ENCODE measurements around the gene BRD1.

GRCh38 chr22:49763138-49763537, 64.5 kb downstream of the BRD1 start:
- no peak for TF ChIP-seq POLR2A (IDR thresholded peaks at IDR 0.05; ENCODE audit: low read depth, low read length)
- TF ChIP-seq POLR2AphosphoS5 (IDR thresholded peaks at IDR 0.05; ENCODE audit: low read depth, low read length), result no peak
- no peak for TF ChIP-seq TAF1 (IDR thresholded peaks at IDR 0.05; ENCODE audit: borderline replicate concordance, low read depth, low read length)

All from GM12892 (cell line).